PFSK-1 (cell line): ENCODE measurements around the gene CD302.

ENCODE experiments used
- FOXP2 ChIP-seq: optimal IDR thresholded peaks from 2 replicates; pipeline ENCODE3; 2011; ENCODE audit warnings: borderline replicate concordance, control low read depth, inconsistent platforms; ENCODE audit not compliant: insufficient read depth; ENCODE audit errors: extremely low read length, extremely low read depth
- POLR2AphosphoS5 ChIP-seq: IDR thresholded peaks from 2 replicates; pipeline ENCODE4 v1.6.1; 2012; ENCODE audit warnings: low read depth, mild to moderate bottlenecking, control low read depth, low read length, moderate library complexity
- TAF1 ChIP-seq: IDR thresholded peaks from 2 replicates; pipeline ENCODE4 v1.6.1; 2012; ENCODE audit warnings: low read length, control low read depth, borderline replicate concordance; ENCODE audit not compliant: insufficient read depth
- TF ChIP-seq, protein P1 (sequence below), 2 experiments: IDR thresholded peaks; 2 replicates each; pipeline versions ENCODE4 v1.6.1 to v1.8.0; 2011 to 2012; ENCODE audit warnings: low read depth in 2 of 2, low read length in 2 of 2, control low read depth in 1 of 2, inconsistent platforms in 1 of 2, mild to moderate bottlenecking in 1 of 2, moderate library complexity in 1 of 2; ENCODE audit not compliant: insufficient read depth in 1 of 2

- TF ChIP-seq, protein P1, sequence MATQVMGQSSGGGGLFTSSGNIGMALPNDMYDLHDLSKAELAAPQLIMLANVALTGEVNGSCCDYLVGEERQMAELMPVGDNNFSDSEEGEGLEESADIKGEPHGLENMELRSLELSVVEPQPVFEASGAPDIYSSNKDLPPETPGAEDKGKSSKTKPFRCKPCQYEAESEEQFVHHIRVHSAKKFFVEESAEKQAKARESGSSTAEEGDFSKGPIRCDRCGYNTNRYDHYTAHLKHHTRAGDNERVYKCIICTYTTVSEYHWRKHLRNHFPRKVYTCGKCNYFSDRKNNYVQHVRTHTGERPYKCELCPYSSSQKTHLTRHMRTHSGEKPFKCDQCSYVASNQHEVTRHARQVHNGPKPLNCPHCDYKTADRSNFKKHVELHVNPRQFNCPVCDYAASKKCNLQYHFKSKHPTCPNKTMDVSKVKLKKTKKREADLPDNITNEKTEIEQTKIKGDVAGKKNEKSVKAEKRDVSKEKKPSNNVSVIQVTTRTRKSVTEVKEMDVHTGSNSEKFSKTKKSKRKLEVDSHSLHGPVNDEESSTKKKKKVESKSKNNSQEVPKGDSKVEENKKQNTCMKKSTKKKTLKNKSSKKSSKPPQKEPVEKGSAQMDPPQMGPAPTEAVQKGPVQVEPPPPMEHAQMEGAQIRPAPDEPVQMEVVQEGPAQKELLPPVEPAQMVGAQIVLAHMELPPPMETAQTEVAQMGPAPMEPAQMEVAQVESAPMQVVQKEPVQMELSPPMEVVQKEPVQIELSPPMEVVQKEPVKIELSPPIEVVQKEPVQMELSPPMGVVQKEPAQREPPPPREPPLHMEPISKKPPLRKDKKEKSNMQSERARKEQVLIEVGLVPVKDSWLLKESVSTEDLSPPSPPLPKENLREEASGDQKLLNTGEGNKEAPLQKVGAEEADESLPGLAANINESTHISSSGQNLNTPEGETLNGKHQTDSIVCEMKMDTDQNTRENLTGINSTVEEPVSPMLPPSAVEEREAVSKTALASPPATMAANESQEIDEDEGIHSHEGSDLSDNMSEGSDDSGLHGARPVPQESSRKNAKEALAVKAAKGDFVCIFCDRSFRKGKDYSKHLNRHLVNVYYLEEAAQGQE (IDR thresholded peaks at IDR 0.05; ENCODE audit: insufficient read depth in 1 of 2, low read depth in 2 of 2, low read length in 2 of 2), result no peak
- TF ChIP-seq TAF1 (no peak), POLR2AphosphoS5 (no peak), FOXP2 (no peak)
These were observed 12.8 kb downstream of the CD302 start for GRCh38 chr2:159785195-159785594.
